ENCODE data around the gene EPB41L4A.

- TF ChIP-seq CTCF (IDR thresholded peaks at IDR 0.05; ENCODE audit: poor library complexity) (no peak), EZH2 (IDR thresholded peaks at IDR 0.05; ENCODE audit: borderline replicate concordance) (no peak), EZH2phosphoT487 (IDR thresholded peaks at IDR 0.05; ENCODE audit: low read depth, severe bottlenecking, unreplicated experiment) (no peak)
Measured at GRCh38 chr5:112412346-112412745, 6.7 kb downstream of the EPB41L4A start.
